Activated naive CD4-positive, alpha-beta T cell treated with anti-CD3 and anti-CD28 coated beads, Interleukin-2, amount 50 U/mL, for 24 hours (primary cell): ENCODE results near the gene NPY4R.
"Not testable (repeated sequence)": the region's sequence is repeated elsewhere in the genome, so short reads cannot be mapped to it uniquely, and the experiment has no call there.

ENCODE experiments used
- H3K27ac Mint-ChIP-seq: one replicate; pipeline ENCODE4 v1.8.0; 2021; ENCODE audit warnings: mild to moderate bottlenecking, mixed read lengths
- H3K27me3 Mint-ChIP-seq: one replicate; pipeline ENCODE4 v1.8.0; 2021; ENCODE audit warnings: mixed read lengths
- H3K36me3 Mint-ChIP-seq: one replicate; pipeline ENCODE4 v1.8.0; 2021; ENCODE audit warnings: mixed read lengths
- H3K4me1 Mint-ChIP-seq: one replicate; pipeline ENCODE4 v1.8.0; 2021; ENCODE audit warnings: mixed read lengths
- H3K4me3 Mint-ChIP-seq: one replicate; pipeline ENCODE4 v1.8.0; 2021; ENCODE audit warnings: mild to moderate bottlenecking, mixed read lengths
- H3K9me3 Mint-ChIP-seq: one replicate; pipeline ENCODE4 v1.8.0; 2021; ENCODE audit warnings: mixed read lengths

Gene NPY4R

DNA sequence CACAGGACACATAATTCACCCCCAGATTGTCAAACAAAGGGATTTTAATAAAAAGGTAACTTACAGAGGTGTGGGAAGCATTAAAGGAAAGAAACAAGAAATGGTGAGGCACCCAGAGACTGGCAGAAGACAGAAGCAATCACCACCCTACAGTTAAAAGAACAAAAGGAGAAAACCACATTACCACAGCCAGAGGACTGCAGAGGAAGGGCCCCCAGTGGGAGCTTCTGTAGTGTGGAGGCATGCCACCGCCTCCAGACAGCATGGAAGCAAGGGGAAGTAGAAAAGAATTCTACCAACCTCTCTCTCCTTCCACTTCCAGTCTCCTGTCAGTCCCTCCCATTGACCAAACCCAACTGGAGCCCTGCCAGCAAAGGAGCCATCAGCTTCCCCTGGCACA, 4.4 kb upstream of the NPY4R start:
- H3K27ac Mint-ChIP-seq, H3K27me3 Mint-ChIP-seq, H3K9me3 Mint-ChIP-seq: not testable (repeated sequence)

DNA sequence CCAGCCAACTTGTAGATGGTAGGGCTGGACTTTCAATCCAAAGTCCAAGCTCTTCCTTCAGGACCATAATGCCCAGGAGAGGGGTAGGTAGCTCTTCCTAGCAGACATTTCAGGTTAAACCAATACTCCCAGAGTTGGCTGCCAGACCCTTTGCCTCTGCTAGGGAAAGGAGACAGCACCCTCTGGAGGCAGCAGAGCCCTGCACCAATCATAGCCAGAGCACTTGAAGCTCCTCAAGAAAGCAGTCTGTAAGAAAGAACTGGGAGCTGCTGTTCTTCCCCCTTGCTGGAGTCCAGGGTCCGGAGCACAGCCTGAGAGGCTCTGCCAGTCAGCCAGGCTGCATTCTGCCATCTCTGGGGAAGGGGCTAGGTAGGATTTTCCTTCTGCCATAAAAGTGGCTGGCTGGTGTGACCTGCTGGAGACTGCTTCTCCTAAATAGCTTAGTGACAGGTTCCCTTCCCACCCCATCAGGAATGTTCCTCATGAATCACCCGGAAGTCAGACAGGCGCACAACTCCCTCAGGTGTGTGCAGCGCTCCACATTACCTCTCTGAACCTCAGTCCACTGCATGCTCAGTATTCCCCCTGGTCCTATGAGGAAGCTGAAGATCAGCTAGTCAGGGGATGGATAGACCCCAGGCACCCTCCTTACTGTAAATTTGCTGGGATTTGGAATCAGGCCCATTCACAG, 2.5 kb upstream of the NPY4R start:
- not testable (repeated sequence) for H3K9me3 Mint-ChIP-seq, H3K4me3 Mint-ChIP-seq, H3K36me3 Mint-ChIP-seq, H3K27me3 Mint-ChIP-seq, H3K4me1 Mint-ChIP-seq, H3K27ac Mint-ChIP-seq

More for the DNA sequence above, 4.4 kb upstream of the NPY4R start:
- not testable (repeated sequence) for H3K4me3 Mint-ChIP-seq, H3K36me3 Mint-ChIP-seq, H3K4me1 Mint-ChIP-seq

DNA sequence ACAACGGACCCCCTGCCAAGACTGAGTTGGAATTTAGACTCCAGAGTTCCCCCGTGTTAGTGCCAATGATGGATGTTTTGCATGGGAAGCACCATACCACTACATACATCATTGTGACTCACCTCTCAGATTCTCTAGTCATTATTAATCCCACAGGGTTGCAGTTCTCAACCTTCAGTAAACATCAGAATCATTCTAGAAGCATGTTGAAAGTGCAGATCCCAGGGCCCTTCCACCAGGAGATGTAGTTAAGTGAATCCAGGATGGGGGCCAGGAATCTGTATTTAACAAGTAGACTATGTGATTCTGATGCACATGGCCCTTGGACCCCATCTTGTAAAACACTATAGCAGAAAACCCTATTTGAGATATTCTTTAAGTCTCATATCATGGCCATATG, 2.1 kb downstream of the NPY4R start:
- not testable (repeated sequence) for H3K4me1 Mint-ChIP-seq, H3K4me3 Mint-ChIP-seq, H3K27me3 Mint-ChIP-seq, H3K9me3 Mint-ChIP-seq, H3K36me3 Mint-ChIP-seq, H3K27ac Mint-ChIP-seq

DNA sequence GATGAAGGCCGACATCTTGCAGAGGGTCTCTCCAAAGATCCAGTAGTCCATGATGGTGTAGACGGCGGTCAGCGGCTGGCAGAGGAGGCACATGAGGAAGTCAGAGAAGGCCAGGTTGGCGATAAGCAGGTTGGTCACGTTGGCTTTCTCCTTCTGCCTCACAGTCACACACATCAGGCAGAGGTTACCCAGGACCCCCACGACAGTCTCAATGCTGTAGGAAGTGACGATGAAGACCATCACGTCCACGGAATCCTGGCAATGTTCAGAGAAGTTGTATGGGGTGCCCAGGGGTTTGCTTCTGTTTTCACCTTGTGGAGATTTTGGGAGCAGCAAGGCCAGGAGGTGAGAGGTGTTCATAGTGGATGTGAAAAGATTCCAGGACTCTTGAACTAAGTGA, 3.5 kb downstream of the NPY4R start:
- not testable (repeated sequence) for H3K4me3 Mint-ChIP-seq, H3K36me3 Mint-ChIP-seq, H3K27me3 Mint-ChIP-seq, H3K27ac Mint-ChIP-seq, H3K4me1 Mint-ChIP-seq, H3K9me3 Mint-ChIP-seq

DNA sequence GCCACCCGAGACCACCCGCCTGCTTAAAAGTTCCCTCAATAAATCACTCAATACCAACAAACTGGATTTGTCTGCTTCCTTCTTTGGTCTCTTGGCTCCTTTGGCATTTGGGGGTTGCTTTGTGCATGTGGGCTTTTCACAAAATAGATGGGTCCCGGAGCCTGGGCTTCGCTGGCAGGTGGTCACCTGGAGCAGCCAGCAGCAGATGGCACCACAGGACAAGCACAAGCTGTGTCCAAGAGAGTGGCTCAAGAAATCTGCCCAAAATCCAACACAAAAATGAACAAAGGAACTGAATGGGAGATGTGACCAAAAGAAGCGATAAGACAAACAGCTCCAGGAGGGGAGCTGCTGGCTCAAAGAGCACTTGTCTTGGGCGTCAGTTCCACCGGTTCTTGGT, 6.2 kb downstream of the NPY4R start:
- H3K4me3 Mint-ChIP-seq, H3K4me1 Mint-ChIP-seq, H3K27ac Mint-ChIP-seq, H3K9me3 Mint-ChIP-seq, H3K36me3 Mint-ChIP-seq, H3K27me3 Mint-ChIP-seq: not testable (repeated sequence)

DNA sequence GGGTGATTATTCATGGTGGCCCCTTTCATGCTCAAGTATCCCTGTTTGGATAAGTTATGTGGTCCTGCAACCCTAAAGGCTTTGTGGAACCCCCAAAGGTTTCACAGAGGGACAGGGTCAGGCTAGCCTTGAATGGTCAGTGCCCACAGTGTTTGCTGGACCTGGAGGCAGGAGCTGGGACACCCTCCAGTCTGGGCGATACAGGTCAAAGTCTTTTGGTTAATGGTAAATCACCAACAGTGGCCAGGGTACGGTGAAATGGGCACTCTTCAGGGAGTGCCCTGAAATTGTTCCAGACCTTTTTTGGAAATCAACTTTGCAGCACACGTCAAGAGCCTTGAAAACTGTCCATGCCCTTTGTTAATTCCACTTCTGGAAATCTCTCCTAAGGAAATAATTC, 8.7 kb downstream of the NPY4R start:
- not testable (repeated sequence) for H3K4me3 Mint-ChIP-seq, H3K27ac Mint-ChIP-seq, H3K36me3 Mint-ChIP-seq, H3K4me1 Mint-ChIP-seq, H3K27me3 Mint-ChIP-seq, H3K9me3 Mint-ChIP-seq

DNA sequence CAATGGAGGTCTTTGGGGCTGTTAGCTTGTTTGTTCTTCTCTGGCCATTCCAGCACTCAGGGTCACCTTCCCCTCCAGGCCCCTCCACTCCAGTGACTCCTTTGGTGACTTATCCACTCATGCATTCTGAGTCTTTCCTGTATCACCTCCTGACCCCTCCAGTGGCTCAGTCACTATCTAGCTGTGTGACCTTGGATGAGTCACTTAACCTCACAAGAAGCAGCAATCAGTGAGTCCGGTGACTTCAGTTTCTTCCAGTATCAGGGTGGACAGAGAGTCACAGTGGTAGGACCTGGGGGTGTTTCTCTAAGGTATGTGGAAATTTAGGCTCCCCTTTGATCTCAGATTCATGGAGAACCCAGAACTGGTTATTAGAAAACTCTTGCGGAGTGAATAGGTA, 9.8 kb downstream of the NPY4R start:
- H3K27me3 Mint-ChIP-seq, H3K4me1 Mint-ChIP-seq, H3K36me3 Mint-ChIP-seq, H3K4me3 Mint-ChIP-seq, H3K27ac Mint-ChIP-seq, H3K9me3 Mint-ChIP-seq: not testable (repeated sequence)

DNA sequence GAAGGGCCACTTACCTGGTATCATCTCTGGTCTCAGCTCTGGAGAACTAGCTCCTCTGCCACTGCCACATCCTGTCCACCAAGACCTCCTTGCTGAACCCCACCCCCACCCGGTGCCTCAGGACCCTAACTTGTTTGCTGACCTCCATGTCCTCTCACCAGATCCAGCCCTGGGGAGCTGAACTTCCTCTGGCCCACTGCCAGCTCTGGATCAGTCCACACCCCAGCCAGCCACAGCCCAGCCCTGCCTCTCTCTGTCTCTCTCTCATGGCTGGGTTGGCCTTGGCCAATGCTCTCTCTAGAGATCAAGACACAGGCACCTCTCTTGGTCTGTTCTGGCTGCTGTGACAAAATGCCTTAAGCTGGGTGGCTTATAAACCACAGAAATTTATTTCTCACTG, 14.4 kb downstream of the NPY4R start:
- not testable (repeated sequence) for H3K9me3 Mint-ChIP-seq, H3K4me3 Mint-ChIP-seq, H3K36me3 Mint-ChIP-seq, H3K27ac Mint-ChIP-seq, H3K27me3 Mint-ChIP-seq, H3K4me1 Mint-ChIP-seq

DNA sequence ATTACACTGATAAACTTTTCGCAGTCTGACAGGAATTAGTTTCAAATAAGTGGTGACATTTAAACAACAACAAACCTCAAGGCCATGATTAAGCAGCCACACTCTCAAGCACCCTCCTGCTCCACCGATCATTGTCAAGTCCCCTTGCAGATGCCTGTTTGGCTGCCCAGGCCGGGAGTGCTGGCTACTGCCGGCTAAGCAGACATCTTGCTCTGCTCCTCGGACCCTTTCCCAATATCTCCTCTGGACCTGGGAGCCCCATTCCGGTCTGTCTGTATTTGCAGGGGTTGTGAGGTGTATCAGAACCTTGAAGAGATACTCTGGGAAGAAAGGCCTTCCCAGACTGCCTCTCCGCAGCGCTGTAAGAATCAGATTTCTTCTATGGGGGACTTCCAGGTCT, 14.9 kb downstream of the NPY4R start:
- not testable (repeated sequence) for H3K4me1 Mint-ChIP-seq, H3K27ac Mint-ChIP-seq, H3K4me3 Mint-ChIP-seq, H3K36me3 Mint-ChIP-seq, H3K27me3 Mint-ChIP-seq, H3K9me3 Mint-ChIP-seq

DNA sequence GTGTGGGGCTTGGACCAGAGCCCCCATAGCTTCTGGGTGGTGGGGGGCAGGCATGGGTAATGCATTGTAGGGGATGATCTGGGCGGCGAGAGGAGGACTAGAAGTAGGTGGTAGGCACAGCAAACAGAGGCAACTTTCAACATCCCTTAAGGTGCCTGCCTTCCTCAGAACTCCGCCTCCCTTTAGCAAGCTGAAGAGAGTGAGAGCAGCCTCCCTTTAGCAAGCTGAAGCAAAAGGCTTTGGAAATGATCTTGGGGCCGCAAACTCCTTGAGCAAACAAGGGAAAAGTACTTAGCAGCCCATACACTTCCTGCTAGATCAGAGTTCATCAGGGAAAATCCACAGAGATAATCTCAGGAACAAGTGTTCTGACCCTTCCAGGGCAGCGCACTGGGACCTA, 18.3 kb downstream of the NPY4R start:
- H3K27me3 Mint-ChIP-seq, H3K27ac Mint-ChIP-seq, H3K36me3 Mint-ChIP-seq, H3K4me1 Mint-ChIP-seq, H3K9me3 Mint-ChIP-seq, H3K4me3 Mint-ChIP-seq: not testable (repeated sequence)

DNA sequence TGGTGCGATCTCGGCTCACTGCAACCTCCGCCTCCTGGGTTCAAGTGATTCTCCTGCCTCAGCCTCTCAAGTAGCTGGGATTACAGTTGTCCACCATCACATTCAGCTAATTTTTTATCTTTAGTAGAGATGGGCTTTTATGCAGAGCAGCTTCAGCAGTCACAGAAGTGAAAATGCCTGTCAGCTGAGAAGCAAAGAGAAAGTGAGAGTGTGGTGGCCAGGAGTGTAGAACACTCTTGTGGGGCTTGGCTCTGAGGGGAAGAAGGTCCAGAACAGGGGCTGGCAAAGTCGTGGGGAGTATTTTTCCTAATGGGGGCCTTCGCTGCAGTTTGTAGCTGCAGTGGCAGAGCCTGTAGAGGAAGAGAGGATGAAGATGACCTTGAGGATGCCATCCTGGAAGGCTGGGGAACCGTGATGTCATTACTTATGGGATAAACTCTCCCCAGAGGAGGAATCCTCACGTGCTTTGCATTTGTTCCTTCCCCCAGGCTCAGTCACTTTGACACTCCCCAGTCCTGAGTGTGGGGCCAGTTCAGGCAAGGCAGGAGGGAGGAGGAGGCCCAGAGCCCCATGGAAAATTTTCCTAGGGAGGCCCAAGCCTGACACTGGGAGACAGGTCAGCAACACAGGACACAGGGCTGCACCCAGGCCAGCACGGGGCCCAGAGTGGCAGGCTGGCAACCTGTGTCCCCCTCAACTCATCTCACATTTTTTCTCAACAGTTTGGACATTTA, 20.2 kb downstream of the NPY4R start:
- not testable (repeated sequence) for H3K4me3 Mint-ChIP-seq, H3K4me1 Mint-ChIP-seq, H3K27me3 Mint-ChIP-seq, H3K27ac Mint-ChIP-seq, H3K36me3 Mint-ChIP-seq, H3K9me3 Mint-ChIP-seq

DNA sequence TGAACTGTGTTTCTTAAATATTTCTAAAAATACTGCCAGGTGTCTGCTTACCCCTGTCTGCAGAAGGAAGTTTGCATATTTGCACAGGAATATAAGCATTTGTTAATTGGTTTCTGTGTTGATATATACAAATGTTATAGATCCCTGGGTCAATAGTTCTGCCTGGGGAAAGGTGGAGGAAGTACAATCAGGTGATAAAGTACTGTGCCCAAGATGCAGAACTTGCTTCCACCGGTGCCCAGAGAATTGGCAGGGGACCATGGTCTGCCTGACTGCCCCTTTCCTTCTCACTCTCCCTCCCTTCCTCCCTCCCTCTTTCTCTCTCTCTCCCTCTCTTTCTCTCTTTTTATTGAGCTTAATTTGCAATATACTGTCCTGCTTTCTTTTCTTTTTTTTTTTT, 22.3 kb downstream of the NPY4R start:
- not testable (repeated sequence) for H3K4me3 Mint-ChIP-seq, H3K27me3 Mint-ChIP-seq, H3K9me3 Mint-ChIP-seq, H3K27ac Mint-ChIP-seq, H3K4me1 Mint-ChIP-seq, H3K36me3 Mint-ChIP-seq

DNA sequence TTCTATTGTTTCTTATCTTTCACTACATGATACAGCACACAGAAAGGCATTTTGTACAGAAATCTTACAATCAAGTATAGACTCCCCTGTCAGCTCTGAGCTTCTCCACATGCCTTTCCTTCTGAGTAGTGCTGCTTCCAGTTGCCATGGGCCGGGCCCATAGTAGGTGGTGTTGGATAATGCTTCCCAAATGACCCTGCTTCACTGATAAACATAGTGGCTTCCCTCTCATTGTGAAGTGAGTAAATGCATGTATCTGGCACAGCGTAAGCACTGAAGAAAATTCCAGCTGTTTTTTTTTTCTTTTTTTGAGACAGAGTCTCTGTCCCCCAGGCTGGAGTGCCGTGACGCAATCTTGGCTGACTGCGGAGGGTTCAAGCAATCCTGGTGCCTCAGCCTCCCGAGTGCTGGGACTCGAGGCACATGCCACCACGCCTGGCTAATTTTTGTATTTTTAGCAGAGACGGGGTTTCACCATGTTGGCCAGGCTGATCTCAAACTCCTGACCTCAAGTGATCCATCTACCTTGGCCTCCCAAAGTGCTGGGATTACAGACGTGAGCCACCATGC, 23.0 kb downstream of the NPY4R start:
- H3K27me3 Mint-ChIP-seq, H3K4me1 Mint-ChIP-seq, H3K4me3 Mint-ChIP-seq, H3K9me3 Mint-ChIP-seq, H3K36me3 Mint-ChIP-seq, H3K27ac Mint-ChIP-seq: not testable (repeated sequence)

DNA sequence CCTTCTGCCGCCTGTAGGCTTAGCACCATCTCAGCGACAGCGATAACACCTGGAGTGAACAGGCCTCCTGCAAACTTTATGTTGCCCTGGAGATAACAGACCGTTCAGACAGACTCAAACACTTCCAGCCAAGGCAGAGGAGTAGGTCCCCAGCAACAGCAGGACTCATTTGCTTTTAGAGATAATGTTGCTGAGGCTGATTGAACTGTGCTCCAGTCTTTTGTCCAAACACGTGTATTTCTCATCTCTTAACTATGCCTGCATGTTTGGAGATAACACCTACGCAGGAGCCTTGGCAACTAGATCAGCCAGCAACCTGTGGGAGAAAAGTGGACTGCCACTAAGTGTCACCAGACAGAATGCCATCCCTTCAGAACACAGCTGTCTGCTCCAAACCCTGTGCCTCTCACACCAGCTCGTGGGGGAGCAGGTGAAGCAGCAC, 23.9 kb downstream of the NPY4R start:
- not testable (repeated sequence) for H3K4me3 Mint-ChIP-seq, H3K9me3 Mint-ChIP-seq, H3K27ac Mint-ChIP-seq, H3K4me1 Mint-ChIP-seq, H3K36me3 Mint-ChIP-seq, H3K27me3 Mint-ChIP-seq

DNA sequence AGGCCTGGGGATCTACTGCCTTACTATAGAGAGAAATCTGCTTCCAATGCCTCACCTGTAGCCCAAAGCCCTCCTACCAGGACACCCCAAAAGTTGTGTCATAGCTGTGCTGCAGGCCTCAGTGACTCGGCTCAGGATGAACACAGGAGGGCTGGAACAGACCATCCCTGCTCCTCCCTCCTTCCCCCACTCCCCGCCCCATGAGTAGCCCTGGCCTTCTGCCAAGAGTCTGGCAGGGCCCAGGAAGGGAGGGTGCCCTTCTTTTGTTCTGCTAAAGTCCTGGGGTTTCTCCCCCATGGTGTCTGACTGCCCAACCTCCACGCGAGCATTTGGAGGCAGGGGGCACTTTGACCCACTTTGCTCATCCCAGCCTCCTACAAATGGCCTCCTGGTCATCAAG, 24.8 kb downstream of the NPY4R start:
- H3K27ac Mint-ChIP-seq, H3K9me3 Mint-ChIP-seq, H3K36me3 Mint-ChIP-seq, H3K4me1 Mint-ChIP-seq, H3K4me3 Mint-ChIP-seq, H3K27me3 Mint-ChIP-seq: not testable (repeated sequence)

DNA sequence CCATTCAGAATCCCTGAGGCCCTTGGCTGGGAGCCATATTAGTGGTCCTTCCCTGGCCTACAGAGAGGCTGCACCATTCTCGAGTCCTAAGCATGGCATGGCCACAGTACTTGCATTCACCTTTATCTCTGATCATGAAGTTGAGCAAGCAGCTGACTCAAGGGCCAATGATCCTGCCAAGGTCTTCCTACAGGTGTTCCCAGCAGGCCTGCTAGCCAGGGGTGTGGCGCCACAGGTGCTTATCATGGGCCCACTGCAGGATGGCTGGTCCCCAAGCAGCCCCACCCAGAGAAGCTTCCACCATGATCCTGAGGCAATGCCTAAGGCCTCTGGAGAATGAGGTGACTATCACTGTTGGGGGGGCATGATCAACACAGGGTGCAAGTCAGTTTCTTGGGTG, 42.2 kb downstream of the NPY4R start:
- not testable (repeated sequence) for H3K27me3 Mint-ChIP-seq, H3K27ac Mint-ChIP-seq, H3K9me3 Mint-ChIP-seq, H3K4me3 Mint-ChIP-seq, H3K4me1 Mint-ChIP-seq, H3K36me3 Mint-ChIP-seq
